ENCODE data around the gene GPR108. TPM values are rescaled to one million over a fixed set of nuclear protein-coding genes. Genes with fewer than 3 reads are reported as not detected.

The GPR108 gene
- polyA plus RNA-seq, 1 donor from 2014 or later, result 24.6 TPM

- peaks cover 32% of the 10 kb centered on the region for H3K27me3 ChIP-seq (ENCODE audit: insufficient read depth, low read depth, low read length)
- H3K9ac ChIP-seq (ENCODE audit: low read length), result no peak overlapping the region
- no peak for TF ChIP-seq EZH2 (IDR thresholded peaks at IDR 0.05; ENCODE audit: borderline replicate concordance, insufficient read depth, low read length, poor library complexity, severe bottlenecking)
- TF ChIP-seq TAF1 (IDR thresholded peaks at IDR 0.05; ENCODE audit: low read depth), result no peak
- TF ChIP-seq REST (IDR thresholded peaks at IDR 0.05; ENCODE audit: borderline replicate concordance), result no peak
- H3K27ac ChIP-seq (ENCODE audit: low read length), result no peak overlapping the region
- no peaks in the 10 kb centered on the region for H3K36me3 ChIP-seq (ENCODE audit: insufficient read depth, low read length)
- H2AFZ ChIP-seq (ENCODE audit: low read depth, low read length), result no peak overlapping the region
- H3F3A ChIP-seq (ENCODE audit: insufficient read depth, low read length, poor library complexity, severe bottlenecking), result no peaks in the 10 kb centered on the region
- H3K4me2 ChIP-seq (ENCODE audit: low read length), result no peak overlapping the region
- H3K9me3 ChIP-seq (ENCODE audit: low read length), result no peaks in the 10 kb centered on the region
- H3K79me2 ChIP-seq (replicated peaks; ENCODE audit: insufficient read depth, low read length), result no peaks in the 10 kb centered on the region
- no peak overlapping the region for H3K4me3 ChIP-seq (ENCODE audit: low read length)
- H4K20me1 ChIP-seq (ENCODE audit: insufficient read depth), result no peaks in the 10 kb centered on the region
- H3K9me2 ChIP-seq (ENCODE audit: insufficient read depth, low read length), result no peaks in the 10 kb centered on the region
Observed at GRCh38 chr19:6769006-6769619, 31.7 kb upstream of the GPR108 start.

- H3K4me3 ChIP-seq (ENCODE audit: low read length), result no peak overlapping the region
- H3K9ac ChIP-seq (ENCODE audit: low read length), result no peak overlapping the region
- no peaks in the 10 kb centered on the region for H3K79me2 ChIP-seq (replicated peaks; ENCODE audit: insufficient read depth, low read length)
- H3K36me3 ChIP-seq (ENCODE audit: insufficient read depth, low read length), result no peaks in the 10 kb centered on the region
- no peak overlapping the region for H3K4me2 ChIP-seq (ENCODE audit: low read length)
- no peaks in the 10 kb centered on the region for H3F3A ChIP-seq (ENCODE audit: insufficient read depth, low read length, poor library complexity, severe bottlenecking)
- H2AFZ ChIP-seq (ENCODE audit: low read depth, low read length), result no peak overlapping the region
- H4K20me1 ChIP-seq (ENCODE audit: insufficient read depth), result no peaks in the 10 kb centered on the region
- no peaks in the 10 kb centered on the region for H3K9me3 ChIP-seq (ENCODE audit: low read length)
- TF ChIP-seq EP300 (conservative IDR thresholded peaks at IDR 0.05; ENCODE audit: poor library complexity, severe bottlenecking), result no peak
- no peak for TF ChIP-seq CTCF (IDR thresholded peaks at IDR 0.05; ENCODE audit: poor library complexity, severe bottlenecking)
- no peak for TF ChIP-seq SMC3 (conservative IDR thresholded peaks at IDR 0.05; ENCODE audit: poor library complexity)
- TF ChIP-seq POLR2AphosphoS5 (IDR thresholded peaks at IDR 0.05), result no peak
- TF ChIP-seq RAD21 (conservative IDR thresholded peaks at IDR 0.05), result no peak
- TF ChIP-seq MXI1 (conservative IDR thresholded peaks at IDR 0.05; ENCODE audit: poor library complexity, severe bottlenecking), result no peak
- no peak for TF ChIP-seq REST (IDR thresholded peaks at IDR 0.05; ENCODE audit: borderline replicate concordance)
- no peak for TF ChIP-seq TAF1 (IDR thresholded peaks at IDR 0.05; ENCODE audit: low read depth)
- TF ChIP-seq EZH2 (IDR thresholded peaks at IDR 0.05; ENCODE audit: borderline replicate concordance, insufficient read depth, low read length, poor library complexity, severe bottlenecking), result no peak
- H3K27me3 ChIP-seq (ENCODE audit: insufficient read depth, low read depth, low read length), result peaks cover 32% of the 10 kb centered on the region
- no peak overlapping the region for H3K27ac ChIP-seq (ENCODE audit: low read length)
- H3K9me2 ChIP-seq (ENCODE audit: insufficient read depth, low read length), result no peaks in the 10 kb centered on the region
Observed at GRCh38 chr19:6768236-6768785, 30.9 kb upstream of the GPR108 start.
